K562 (cell line): ENCODE data around the gene UBE2V1. TPM values are rescaled to one million over a fixed set of nuclear protein-coding genes. Genes with fewer than 3 reads are reported as not detected.

ENCODE experiments used
- ADNP ChIP-seq: fragments of 200-800 bp; sonication (Bioruptor generic); IDR thresholded peaks from 2 replicates; pipeline ENCODE4 v1.6.1; 2016; ENCODE audit warnings: missing genetic modification characterization, missing compliant biosample characterization
- ARID4B ChIP-seq: sonication (generic); formaldehyde crosslinking; IDR thresholded peaks from 2 replicates; pipeline ENCODE4 v1.8.0; 2022; ENCODE audit warnings: mild to moderate bottlenecking, missing genetic modification reagents
- E2F6 ChIP-seq, 2 experiments: IDR thresholded peaks; 2 replicates each; pipeline ENCODE4 v1.6.1; 2011; ENCODE audit warnings: borderline replicate concordance in 1 of 2, control low read depth in 1 of 2, low read depth in 1 of 2, low read length in 1 of 2, mild to moderate bottlenecking in 1 of 2, mixed read lengths in 1 of 2, moderate library complexity in 1 of 2; ENCODE audit not compliant: insufficient read depth in 1 of 2, insufficient read length in 1 of 2, poor library complexity in 1 of 2, severe bottlenecking in 1 of 2; ENCODE audit errors: extremely low read depth in 1 of 2
- EP400 ChIP-seq: fragments of 450-650 bp; IDR thresholded peaks from 2 replicates; pipeline ENCODE4 v1.6.1; 2017; ENCODE audit warnings: antibody characterized with exemption, mild to moderate bottlenecking, moderate library complexity
- ETV5 ChIP-seq: sonication (generic); formaldehyde crosslinking; IDR thresholded peaks from 2 replicates; pipeline ENCODE4 v1.4.0; 2020; ENCODE audit warnings: low read depth, mild to moderate bottlenecking, missing genetic modification reagents
- GTF2F1 ChIP-seq: IDR thresholded peaks from 2 replicates; pipeline ENCODE4 v1.6.1; 2011; ENCODE audit warnings: low read depth, low read length, improper control_type of control experiment
- JUN ChIP-seq, 2 experiments: sonication (generic) in 1 of 2; formaldehyde crosslinking in 1 of 2; IDR thresholded peaks; 2 replicates each; pipeline versions ENCODE4 v1.6.1 to v1.8.0; 2012 to 2022; ENCODE audit warnings: borderline replicate concordance in 2 of 2, mild to moderate bottlenecking in 2 of 2, improper control_type of control experiment in 1 of 2, low read depth in 1 of 2, low read length in 1 of 2, missing genetic modification reagents in 1 of 2
- MTA1 ChIP-seq: fragments of 450-650 bp; IDR thresholded peaks from 2 replicates; pipeline ENCODE4 v1.6.1; 2017; ENCODE audit warnings: borderline replicate concordance
- MTA3 ChIP-seq: fragments of 450-650 bp; formaldehyde crosslinking; IDR thresholded peaks from 2 replicates; pipeline ENCODE4 v1.6.1; 2017; ENCODE audit warnings: mild to moderate bottlenecking, borderline replicate concordance
- PHF8 ChIP-seq: fragments of 200-600 bp; sonication (generic); IDR thresholded peaks from 2 replicates; pipeline ENCODE4 v1.6.1; 2012; ENCODE audit warnings: mixed run types, mild to moderate bottlenecking, inconsistent platforms, low read length, moderate library complexity, borderline replicate concordance
- RBM22 ChIP-seq: fragments of 200-400 bp; formaldehyde crosslinking; IDR thresholded peaks from 2 replicates; pipeline ENCODE4 v1.6.1; 2018; ENCODE audit warnings: low read length, low read depth; ENCODE audit not compliant: poor library complexity, severe bottlenecking
- RFX7 ChIP-seq: fragments of 250-450 bp; sonication (Bioruptor Pico); IDR thresholded peaks from 2 replicates; pipeline ENCODE4 v1.5.1; 2021; ENCODE audit warnings: mild to moderate bottlenecking
- SMARCA5 ChIP-seq: fragments of 450-650 bp; IDR thresholded peaks from 2 replicates; pipeline ENCODE4 v1.6.1; 2016
- SP2 ChIP-seq: IDR thresholded peaks from 2 replicates; pipeline ENCODE4 v1.6.1; 2011; ENCODE audit warnings: mild to moderate bottlenecking, low read depth, low read length, moderate library complexity; ENCODE audit not compliant: poor library complexity, severe bottlenecking; ENCODE audit errors: extremely low read depth
- U2AF2 ChIP-seq: fragments of 200-400 bp; formaldehyde crosslinking; optimal IDR thresholded peaks from 2 replicates; pipeline ENCODE3; 2017; ENCODE audit warnings: low read depth, mild to moderate bottlenecking, low read length
- ZBTB26 ChIP-seq: fragments of 450-650 bp; formaldehyde crosslinking; IDR thresholded peaks from 2 replicates; pipeline ENCODE4 v1.4.0; 2022; ENCODE audit warnings: missing genetic modification characterization
- ZKSCAN8 ChIP-seq: fragments of 200-800 bp; sonication (Bioruptor generic); IDR thresholded peaks from 2 replicates; pipeline ENCODE4 v1.6.1; 2016; ENCODE audit warnings: missing genetic modification characterization, missing compliant biosample characterization
- ZNF24 ChIP-seq: fragments of 450-650 bp; IDR thresholded peaks from 2 replicates; pipeline ENCODE4 v1.6.1; 2016
- ZNF347 ChIP-seq: fragments of 450-650 bp; formaldehyde crosslinking; IDR thresholded peaks from 2 replicates; pipeline ENCODE4 v1.4.0; 2020; ENCODE audit warnings: low read depth, mild to moderate bottlenecking, moderate library complexity
- ZNF445 ChIP-seq: fragments of 250-450 bp; sonication (Bioruptor Pico); IDR thresholded peaks from 2 replicates; pipeline ENCODE4 v1.4.0; 2020; ENCODE audit warnings: low read depth, mild to moderate bottlenecking, moderate library complexity
- polyA plus RNA-seq, 8 experiments: library from polyadenylated mRNA; depleted of rRNA in 4 of 8; stranded (reverse) in 5 of 8; unstranded in 3 of 8; fragments of >200 nt; fragmentation: Nextera tagmentation in 2 of 8; fragmentation: Illumina TruSeq in 1 of 8; extraction: Ambion mirVana in 2 of 8; extraction: Trizol in 1 of 8; gene quantifications; 2 replicates each; pipeline versions ENCODE4 v1.2.1 to v1.2.3, GENCODE V29; 2011 to 2014; ENCODE audit warnings: inconsistent platforms in 1 of 8, missing spikeins in 1 of 8
- total RNA-seq, 7 experiments: library from RNA; depleted of rRNA in 6 of 7; stranded (reverse); fragments of >200 nt in 6 of 7; fragmentation: Illumina TruSeq in 2 of 7; extraction: Trizol in 2 of 7; gene quantifications; 2 replicates each; pipeline versions ENCODE4 v1.2.1 to v1.2.3, GENCODE V29; 2011 to 2021; ENCODE audit warnings: low replicate concordance in 1 of 7

The UBE2V1 gene
- total and polyA plus RNA-seq, 9 of the 15 experiments (the other 6 are each of a cell fraction or from before 2014, with no cell fraction given) = 93.0 to 357 (median 119) TPM

- TF ChIP-seq ARID4B (peak; percentile 47; the same call in 1 of the 2 replicates), JUN (IDR thresholded peaks at IDR 0.05; ENCODE audit: borderline replicate concordance, low read depth, low read length) (0 out of 2 replicates have a peak, but pooled peaks have one; percentile 41), JUN (CRISPR knock-in tag; IDR thresholded peaks at IDR 0.05; ENCODE audit: borderline replicate concordance) (no peak), RFX7 (CRISPR knock-in tag) (no peak), ZNF445 (CRISPR knock-in tag) (no peak), GTF2F1 (no peak), ADNP (tag) (peak; percentile 44; the same call in 1 of the 2 replicates), MTA1 (peak; percentile 83; the same call in 1 of the 2 replicates), RBM22 (no peak), SMARCA5 (peak; percentile 93), PHF8 (peak; percentile 52; the same call in 1 of the 2 replicates), U2AF2 (no peak), SP2 (no peak), ETV5 (CRISPR knock-in tag) (peak; percentile 54; the same call in 1 of the 2 replicates), EP400 (peak; percentile 89), ZNF347 (CRISPR knock-in tag) (no peak), MTA3 (peak; percentile 55; the same call in 1 of the 2 replicates), ZNF24 (0 out of 2 replicates have a peak, but pooled peaks have one; percentile 27), ZKSCAN8 (CRISPR knock-in tag) (no peak), ZBTB26 (CRISPR knock-in tag) (no peak), E2F6 (IDR thresholded peaks at IDR 0.05; ENCODE audit: borderline replicate concordance in 1 of 2, extremely low read depth in 1 of 2, insufficient read depth in 1 of 2, insufficient read length in 1 of 2, low read depth in 1 of 2, low read length in 1 of 2, poor library complexity in 1 of 2, severe bottlenecking in 1 of 2) (peak; percentile 53 to 55)
Measured at GRCh38 chr20:50071039-50071888, 41.7 kb downstream of the UBE2V1 start (continued).
